Breast epithelium (tissue), 3 donors: ENCODE results near the gene NUBPL.

Experiments used
- CTCF ChIP-seq, 3 donors: fragments of 450-650 bp; IDR thresholded peaks; one replicate each; pipeline ENCODE4 v1.5.1; 2016 to 2017; ENCODE audit warnings: antibody characterized with exemption in 3 of 3, mild to moderate bottlenecking in 3 of 3, moderate library complexity in 3 of 3
- POLR2A ChIP-seq: fragments of 450-650 bp; IDR thresholded peaks from one replicate; pipeline ENCODE4 v1.6.1; 2016; ENCODE audit warnings: antibody characterized with exemption, mild to moderate bottlenecking, moderate library complexity
- POLR2AphosphoS5 ChIP-seq, 3 donors: sonication (generic); formaldehyde crosslinking; IDR thresholded peaks; one replicate each; pipeline ENCODE4 v1.6.1; 2017; ENCODE audit warnings: antibody characterized with exemption in 3 of 3

GRCh38 chr14:31889297-31889696, 328.1 kb downstream of the NUBPL start:
- TF ChIP-seq CTCF (IDR thresholded peaks at IDR 0.05) (no peak), POLR2AphosphoS5 (IDR thresholded peaks at IDR 0.05) (no peak), POLR2A (no peak)
